Measurements from ENCODE around the gene BEND4.

DNA sequence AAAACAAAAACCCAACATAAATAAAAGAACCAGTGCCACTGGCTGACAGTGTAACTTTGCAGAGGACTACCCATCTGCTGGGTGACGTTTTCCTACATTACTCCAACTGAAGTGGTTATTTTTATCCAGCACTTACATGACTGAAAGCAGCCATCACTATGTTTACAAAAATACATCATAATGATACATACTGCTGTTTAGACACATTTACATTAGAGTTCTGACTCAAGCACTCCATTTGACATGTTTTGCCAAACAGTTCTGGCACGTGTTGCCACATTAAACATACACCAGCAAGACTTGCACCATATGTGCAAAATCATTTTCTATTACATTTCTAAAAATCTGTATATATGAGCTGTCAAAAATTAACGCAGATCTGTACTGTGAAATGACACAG is 39.6 kb downstream of the BEND4 start:
- TF ChIP-seq, protein P1, sequence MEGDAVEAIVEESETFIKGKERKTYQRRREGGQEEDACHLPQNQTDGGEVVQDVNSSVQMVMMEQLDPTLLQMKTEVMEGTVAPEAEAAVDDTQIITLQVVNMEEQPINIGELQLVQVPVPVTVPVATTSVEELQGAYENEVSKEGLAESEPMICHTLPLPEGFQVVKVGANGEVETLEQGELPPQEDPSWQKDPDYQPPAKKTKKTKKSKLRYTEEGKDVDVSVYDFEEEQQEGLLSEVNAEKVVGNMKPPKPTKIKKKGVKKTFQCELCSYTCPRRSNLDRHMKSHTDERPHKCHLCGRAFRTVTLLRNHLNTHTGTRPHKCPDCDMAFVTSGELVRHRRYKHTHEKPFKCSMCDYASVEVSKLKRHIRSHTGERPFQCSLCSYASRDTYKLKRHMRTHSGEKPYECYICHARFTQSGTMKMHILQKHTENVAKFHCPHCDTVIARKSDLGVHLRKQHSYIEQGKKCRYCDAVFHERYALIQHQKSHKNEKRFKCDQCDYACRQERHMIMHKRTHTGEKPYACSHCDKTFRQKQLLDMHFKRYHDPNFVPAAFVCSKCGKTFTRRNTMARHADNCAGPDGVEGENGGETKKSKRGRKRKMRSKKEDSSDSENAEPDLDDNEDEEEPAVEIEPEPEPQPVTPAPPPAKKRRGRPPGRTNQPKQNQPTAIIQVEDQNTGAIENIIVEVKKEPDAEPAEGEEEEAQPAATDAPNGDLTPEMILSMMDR (conservative IDR thresholded peaks at IDR 0.05; ENCODE audit: low read depth, low read length): no peak
- TF ChIP-seq, protein P2, sequence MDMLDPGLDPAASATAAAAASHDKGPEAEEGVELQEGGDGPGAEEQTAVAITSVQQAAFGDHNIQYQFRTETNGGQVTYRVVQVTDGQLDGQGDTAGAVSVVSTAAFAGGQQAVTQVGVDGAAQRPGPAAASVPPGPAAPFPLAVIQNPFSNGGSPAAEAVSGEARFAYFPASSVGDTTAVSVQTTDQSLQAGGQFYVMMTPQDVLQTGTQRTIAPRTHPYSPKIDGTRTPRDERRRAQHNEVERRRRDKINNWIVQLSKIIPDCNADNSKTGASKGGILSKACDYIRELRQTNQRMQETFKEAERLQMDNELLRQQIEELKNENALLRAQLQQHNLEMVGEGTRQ (IDR thresholded peaks at IDR 0.05; ENCODE audit: low read depth, low read length): no peak
- TF ChIP-seq MAFK (IDR thresholded peaks at IDR 0.05; ENCODE audit: low read depth, low read length) (no peak), MXI1 (IDR thresholded peaks at IDR 0.05; ENCODE audit: borderline replicate concordance, low read depth, low read length) (no peak), CEBPB (IDR thresholded peaks at IDR 0.05; ENCODE audit: low read depth, low read length) (no peak), POLR2A (IDR thresholded peaks at IDR 0.05; ENCODE audit: low read depth, low read length) (no peak), MAZ (IDR thresholded peaks at IDR 0.05; ENCODE audit: borderline replicate concordance, low read depth, low read length) (no peak)
- TF ChIP-seq, protein P3, sequence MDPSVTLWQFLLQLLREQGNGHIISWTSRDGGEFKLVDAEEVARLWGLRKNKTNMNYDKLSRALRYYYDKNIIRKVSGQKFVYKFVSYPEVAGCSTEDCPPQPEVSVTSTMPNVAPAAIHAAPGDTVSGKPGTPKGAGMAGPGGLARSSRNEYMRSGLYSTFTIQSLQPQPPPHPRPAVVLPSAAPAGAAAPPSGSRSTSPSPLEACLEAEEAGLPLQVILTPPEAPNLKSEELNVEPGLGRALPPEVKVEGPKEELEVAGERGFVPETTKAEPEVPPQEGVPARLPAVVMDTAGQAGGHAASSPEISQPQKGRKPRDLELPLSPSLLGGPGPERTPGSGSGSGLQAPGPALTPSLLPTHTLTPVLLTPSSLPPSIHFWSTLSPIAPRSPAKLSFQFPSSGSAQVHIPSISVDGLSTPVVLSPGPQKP (IDR thresholded peaks at IDR 0.05; ENCODE audit: borderline replicate concordance, low read depth, low read length): no peak

All from IMR-90 (cell line).